GM12891 (cell line): Measurements from ENCODE around the gene SNAPC5.
"Not testable (repeated sequence)": the region's sequence is repeated elsewhere in the genome, so short reads cannot be mapped to it uniquely, and the experiment has no call there.

Experiments used
- DNase-seq: peaks from one replicate; pipeline ENCODE4 v3.0.0; 2011; ENCODE audit warnings: low spot score; ENCODE audit not compliant: insufficient read length
- FAIRE-seq: peaks from 2 replicates; lab custom pipeline; 2011; peaks lifted over from hg19 to GRCh38; lab: Jason Lieb, UNC
- PAX5 ChIP-seq: IDR thresholded peaks from 2 replicates; pipeline ENCODE4 v1.6.1; 2011; ENCODE audit warnings: low read length, moderate library complexity, mild to moderate bottlenecking; ENCODE audit not compliant: insufficient read depth, severe bottlenecking
- POLR2A ChIP-seq: IDR thresholded peaks from 2 replicates; pipeline ENCODE4 v1.6.1; 2011; ENCODE audit warnings: low read depth, low read length, control low read depth
- POLR2AphosphoS5 ChIP-seq: IDR thresholded peaks from 2 replicates; pipeline ENCODE4 v1.6.1; 2011; ENCODE audit warnings: low read depth, low read length, control low read depth
- POU2F2 ChIP-seq: IDR thresholded peaks from 2 replicates; pipeline ENCODE4 v1.6.1; 2011; ENCODE audit warnings: low read depth, mild to moderate bottlenecking, control low read depth, low read length, moderate library complexity
- SPI1 ChIP-seq: IDR thresholded peaks from 2 replicates; pipeline ENCODE4 v1.6.1; 2011; ENCODE audit warnings: low read depth, low read length, control low read depth
- TAF1 ChIP-seq: IDR thresholded peaks from 2 replicates; pipeline ENCODE4 v1.6.1; 2011; ENCODE audit warnings: low read depth, low read length, control low read depth

Gene SNAPC5

GRCh38 chr15:66477011-66477410 lies 20.6 kb downstream of the SNAPC5 start:
- DNase-seq (no peak), FAIRE-seq (no peak)
- TF ChIP-seq POLR2A (no peak), TAF1 (no peak), SPI1 (no peak), POLR2AphosphoS5 (no peak), PAX5 (no peak), POU2F2 (no peak)

- DNase-seq = no peak
- FAIRE-seq = no peak
- TF ChIP-seq POLR2AphosphoS5 (no peak), PAX5 (no peak), POLR2A (no peak), TAF1 (no peak), POU2F2 (no peak), SPI1 (no peak)
Observed at GRCh38 chr15:66476535-66476934, 21.0 kb downstream of the SNAPC5 start.

- DNase-seq (no peak), FAIRE-seq (no peak)
- TF ChIP-seq PAX5 = no peak
- TF ChIP-seq POLR2A = no peak
- no peak for TF ChIP-seq SPI1
- TF ChIP-seq POLR2AphosphoS5 = no peak
- TF ChIP-seq POU2F2 = no peak
- no peak for TF ChIP-seq TAF1
Observed at GRCh38 chr15:66474963-66475362, 22.6 kb downstream of the SNAPC5 start.

GRCh38 chr15:66474135-66474534 lies 23.4 kb downstream of the SNAPC5 start:
- FAIRE-seq (no peak), DNase-seq (no peak)
- TF ChIP-seq TAF1 (no peak), POU2F2 (no peak), SPI1 (no peak), PAX5 (no peak)

- no peak for TF ChIP-seq PAX5
- no peak for TF ChIP-seq POU2F2
- TF ChIP-seq POLR2A = no peak
- TF ChIP-seq POLR2AphosphoS5 = no peak
- no peak for TF ChIP-seq SPI1
- no peak for TF ChIP-seq TAF1
- DNase-seq = peak; percentile 55
- peak; percentile 69 for FAIRE-seq
Observed at GRCh38 chr15:66472176-66472999, 25.2 kb downstream of the SNAPC5 start.

- FAIRE-seq = not testable (repeated sequence)
Observed at GRCh38 chr15:66470825-66471224, 26.7 kb downstream of the SNAPC5 start.

GRCh38 chr15:66467162-66468040 lies 30.2 kb downstream of the SNAPC5 start:
- peak; percentile 69 for FAIRE-seq
- not testable (repeated sequence) for DNase-seq

More at GRCh38 chr15:66470825-66471224, 26.7 kb downstream of the SNAPC5 start:
- DNase-seq = not testable (repeated sequence)

GRCh38 chr15:66465294-66465693 lies 32.3 kb downstream of the SNAPC5 start:
- not testable (repeated sequence) for FAIRE-seq, DNase-seq

GRCh38 chr15:66462627-66463026 lies 34.9 kb downstream of the SNAPC5 start:
- FAIRE-seq (no peak), DNase-seq (no peak)
- no peak for TF ChIP-seq POLR2A
- TF ChIP-seq POU2F2 = no peak
- TF ChIP-seq TAF1 = no peak
- no peak for TF ChIP-seq POLR2AphosphoS5
- no peak for TF ChIP-seq PAX5
- no peak for TF ChIP-seq SPI1

- no peak for DNase-seq
- TF ChIP-seq SPI1 (no peak), POLR2A (no peak), POLR2AphosphoS5 (no peak), POU2F2 (no peak), TAF1 (no peak), PAX5 (no peak)
- FAIRE-seq = no peak
Observed at GRCh38 chr15:66461917-66462316, 35.6 kb downstream of the SNAPC5 start.

- not testable (repeated sequence) for FAIRE-seq, DNase-seq
Observed at GRCh38 chr15:66461294-66461693, 36.3 kb downstream of the SNAPC5 start.
